Measurements from ENCODE around the gene ITGBL1. TPM values are rescaled to one million over a fixed set of nuclear protein-coding genes. Genes with fewer than 3 reads are reported as not detected.

Gene ITGBL1
- total RNA-seq, 4 donors from 2014 or later = 1.8 to 19.4 (median 2.6) TPM; not detected in 1

- no peak overlapping the region for H3K4me3 ChIP-seq
- no peak for DNase-seq
- no peaks in the 10 kb centered on the region for H3K36me3 ChIP-seq
- TF ChIP-seq POLR2A (IDR thresholded peaks at IDR 0.05) (no peak), CTCF (IDR thresholded peaks at IDR 0.05) (no peak)
- no peaks in the 10 kb centered on the region for H3K9me3 ChIP-seq
- H3K4me1 ChIP-seq = no peaks in the 10 kb centered on the region
- no peak overlapping the region for H3K27ac ChIP-seq
- intact Hi-C loops (cut with DNase I; ENCODE audit: low total_unique reads) = no loop called here
- no peaks in the 10 kb centered on the region for H3K27me3 ChIP-seq
Measured at GRCh38 chr13:101515504-101515903, 63.0 kb downstream of the ITGBL1 start.

DNA sequence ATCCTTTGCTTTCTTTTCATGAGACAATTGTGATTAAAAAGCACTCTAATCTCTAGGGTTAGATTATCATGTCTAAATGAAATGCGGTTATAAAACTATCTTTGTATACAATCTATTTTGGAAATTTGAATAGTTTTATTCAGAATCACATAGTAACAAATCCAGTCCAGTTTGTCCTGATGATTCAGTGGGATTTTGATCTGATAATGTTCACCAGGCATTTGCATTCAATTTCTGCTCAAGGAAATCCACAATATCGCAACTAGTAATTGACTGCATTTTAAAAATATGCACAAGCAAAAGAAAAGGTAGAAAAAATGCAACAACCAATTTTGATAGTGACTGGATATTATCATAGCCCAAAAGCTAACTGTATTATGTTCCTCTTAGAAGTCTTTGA is 63.8 kb downstream of the ITGBL1 start:
- H3K27me3 ChIP-seq = no peaks in the 10 kb centered on the region
- H3K36me3 ChIP-seq = no peaks in the 10 kb centered on the region
- TF ChIP-seq POLR2A (IDR thresholded peaks at IDR 0.05) (no peak), CTCF (IDR thresholded peaks at IDR 0.05) (no peak)
- no peak for DNase-seq
- no peaks in the 10 kb centered on the region for H3K4me1 ChIP-seq
- H3K9me3 ChIP-seq = no peaks in the 10 kb centered on the region
- intact Hi-C loops (cut with DNase I; ENCODE audit: low total_unique reads) = no loop called here
- H3K4me3 ChIP-seq = no peak overlapping the region
- H3K27ac ChIP-seq = no peak overlapping the region

- TF ChIP-seq POLR2A (IDR thresholded peaks at IDR 0.05) (no peak), CTCF (IDR thresholded peaks at IDR 0.05) (no peak)
- no peak for DNase-seq
- no peaks in the 10 kb centered on the region for H3K36me3 ChIP-seq
- intact Hi-C loops (cut with DNase I; ENCODE audit: low total_unique reads) = no loop called here
- no peak overlapping the region for H3K4me3 ChIP-seq
- H3K27me3 ChIP-seq = no peaks in the 10 kb centered on the region
- H3K9me3 ChIP-seq = no peaks in the 10 kb centered on the region
- no peaks in the 10 kb centered on the region for H3K4me1 ChIP-seq
- H3K27ac ChIP-seq = no peak overlapping the region
Measured at GRCh38 chr13:101520672-101521071, 68.2 kb downstream of the ITGBL1 start.

- Histone ChIP-seq H3K27ac (no peak overlapping the region), H3K27me3 (no peaks in the 10 kb centered on the region), H3K9me3 (no peaks in the 10 kb centered on the region), H3K36me3 (no peaks in the 10 kb centered on the region), H3K4me1 (no peaks in the 10 kb centered on the region), H3K4me3 (no peak overlapping the region)
- no peak for TF ChIP-seq CTCF (IDR thresholded peaks at IDR 0.05)
- no peak for TF ChIP-seq POLR2A (IDR thresholded peaks at IDR 0.05)
- no peak for DNase-seq
- intact Hi-C loops (cut with DNase I; ENCODE audit: low total_unique reads) = no loop called here
Measured at GRCh38 chr13:101521371-101521770, 68.9 kb downstream of the ITGBL1 start.

GRCh38 chr13:101522607-101523006 is 70.1 kb downstream of the ITGBL1 start:
- H3K4me1 ChIP-seq = no peaks in the 10 kb centered on the region
- TF ChIP-seq POLR2A (IDR thresholded peaks at IDR 0.05) = no peak
- no peak for TF ChIP-seq CTCF (IDR thresholded peaks at IDR 0.05)
- no peaks in the 10 kb centered on the region for H3K9me3 ChIP-seq
- intact Hi-C loops (cut with DNase I; ENCODE audit: low total_unique reads) = no loop called here
- no peak for DNase-seq
- no peak overlapping the region for H3K27ac ChIP-seq
- no peaks in the 10 kb centered on the region for H3K36me3 ChIP-seq
- H3K27me3 ChIP-seq = no peaks in the 10 kb centered on the region
- H3K4me3 ChIP-seq = no peak overlapping the region
